K562 (cell line): ENCODE measurements around the gene C1QTNF12. TPM values are rescaled to one million over a fixed set of nuclear protein-coding genes. Genes with fewer than 3 reads are reported as not detected.
A peak's percentile ranks its signal among the peaks of the same experiment; 100 is the strongest.

Experiments
- ATAC-seq: fragments of 200-7000 bp; cut with Tn5 transposase; 3 replicates; pipeline ENCODE4 v1.9.1; 2020; ENCODE audit warnings: moderate library complexity
- BruUV-seq: library from RNA; stranded (reverse); fragments of 400-500 nt; replicated peaks from 2 replicates; lab custom pipeline; 2021; lab: Mats Ljungman, UMichigan
- CTCF ChIA-PET: fragments of 300-600 bp; formaldehyde crosslinking; extraction: SDS; loops from one replicate; lab custom pipeline; 2021; ENCODE audit warnings: low intra/inter-chr PET ratio; lab: Yijun Ruan, JAX
- POLR2A ChIA-PET: fragments of 300-600, 350-650 bp; sonication (Branson Sonifier 250); formaldehyde crosslinking; extraction: SDS; loops from one replicate; lab custom pipeline; 2021; ENCODE audit warnings: antibody characterized with exemption, inconsistent platforms; lab: Yijun Ruan, JAX
- DNase-seq, 4 experiments: peaks; one replicate each; pipeline versions ENCODE4 v3.0.0 to v3.0.0-alpha.2; 2011 to 2018; ENCODE audit warnings: low spot score in 3 of 4, mixed read lengths in 3 of 4; ENCODE audit errors: extremely low read depth in 1 of 4
- FAIRE-seq: peaks from 2 replicates; lab custom pipeline; 2011; peaks lifted over from hg19 to GRCh38; lab: Jason Lieb, UNC
- H2AFZ ChIP-seq: 2 replicates; pipeline ENCODE4 v1.6.0; 2011; ENCODE audit warnings: low read depth, low read length, control low read depth, inconsistent platforms
- H3K27ac ChIP-seq: fragments of 200-600 bp; 3 replicates; pipeline ENCODE4 v1.8.0; 2011; ENCODE audit warnings: low read depth, mild to moderate bottlenecking, control low read depth, inconsistent platforms, low read length, moderate library complexity, mixed read lengths; ENCODE audit errors: extremely low read depth
- H3K27me3 ChIP-seq, 2 experiments: fragments of 300-600 bp in 1 of 2; 2 replicates in 1 of 2; 3 replicates in 1 of 2; pipeline versions ENCODE4 v1.6.0 to v1.8.0; 2011; ENCODE audit warnings: inconsistent platforms in 2 of 2, low read length in 2 of 2, mild to moderate bottlenecking in 1 of 2, mixed read lengths in 1 of 2, moderate library complexity in 1 of 2; ENCODE audit not compliant: control insufficient read depth in 2 of 2, insufficient read depth in 2 of 2
- H3K36me3 ChIP-seq: fragments of 300-600 bp; 3 replicates; pipeline ENCODE4 v1.8.0; 2011; ENCODE audit warnings: mild to moderate bottlenecking, low read length, inconsistent platforms; ENCODE audit not compliant: control insufficient read depth, insufficient read depth
- H3K4me1 ChIP-seq, 2 experiments: fragments of 200-600 bp in 1 of 2; replicated peaks in 1 of 2; 2 replicates in 1 of 2; 3 replicates in 1 of 2; pipeline versions ENCODE4 v1.5.1 to v1.8.0; 2011; ENCODE audit warnings: inconsistent platforms in 2 of 2, low read length in 2 of 2, mild to moderate bottlenecking in 1 of 2, mixed read lengths in 1 of 2, moderate library complexity in 1 of 2; ENCODE audit not compliant: control insufficient read depth in 2 of 2, insufficient read depth in 2 of 2
- H3K4me2 ChIP-seq: 2 replicates; pipeline ENCODE4 v1.6.1; 2011; ENCODE audit warnings: low read length, control low read depth, inconsistent platforms, mixed read lengths; ENCODE audit not compliant: insufficient read depth
- H3K4me3 ChIP-seq: fragments of 200-600 bp; sonication (generic), shearing (Covaris generic); 2 replicates; pipeline ENCODE4 v1.5.1; 2016; ENCODE audit warnings: control low read depth, inconsistent platforms
- H3K79me2 ChIP-seq: fragments of 200-600 bp; 3 replicates; pipeline ENCODE4 v1.8.0; 2011; ENCODE audit warnings: low read length, inconsistent platforms; ENCODE audit not compliant: control insufficient read depth, insufficient read depth
- H3K9ac ChIP-seq, 2 experiments: 2 replicates each; pipeline versions ENCODE4 v1.6.0 to v1.6.1; 2011; ENCODE audit warnings: low read depth in 2 of 2, low read length in 2 of 2, control low read depth in 1 of 2, inconsistent platforms in 1 of 2, mild to moderate bottlenecking in 1 of 2, mixed read lengths in 1 of 2; ENCODE audit not compliant: insufficient read depth in 1 of 2
- H3K9me1 ChIP-seq: one replicate; pipeline ENCODE4 v1.6.0; 2011; ENCODE audit warnings: inconsistent platforms, mild to moderate bottlenecking, low read length, moderate library complexity; ENCODE audit not compliant: control insufficient read depth, insufficient read depth
- H3K9me3 ChIP-seq: replicated peaks from 2 replicates; pipeline ENCODE4 v1.5.1; 2011; ENCODE audit warnings: low read depth, low read length, inconsistent platforms; ENCODE audit not compliant: control insufficient read depth, insufficient read depth
- H4K20me1 ChIP-seq: replicated peaks from 2 replicates; pipeline ENCODE4 v1.6.1; 2011; ENCODE audit warnings: low read length, inconsistent platforms, mixed read lengths; ENCODE audit not compliant: control insufficient read depth, insufficient read depth
- ADNP ChIP-seq: fragments of 200-800 bp; sonication (Bioruptor generic); IDR thresholded peaks from 2 replicates; pipeline ENCODE4 v1.6.1; 2016; ENCODE audit warnings: missing genetic modification characterization, missing compliant biosample characterization
- ELF2 ChIP-seq: fragments of 250-450 bp; sonication (Bioruptor Pico); IDR thresholded peaks from 2 replicates; pipeline ENCODE4 v1.5.0; 2021; ENCODE audit warnings: mild to moderate bottlenecking
- POLR2G ChIP-seq: fragments of 200-400 bp; formaldehyde crosslinking; IDR thresholded peaks from 2 replicates; pipeline ENCODE4 v1.6.1; 2017; ENCODE audit warnings: low read depth, mild to moderate bottlenecking, antibody characterized with exemption, low read length, moderate library complexity
- TGIF2 ChIP-seq: sonication (generic); formaldehyde crosslinking; IDR thresholded peaks from 2 replicates; pipeline ENCODE4 v1.8.1; 2022; ENCODE audit warnings: mild to moderate bottlenecking, missing genetic modification reagents, moderate library complexity
- ZNF253 ChIP-seq: fragments of 250-450 bp; sonication (Bioruptor Pico); conservative IDR thresholded peaks from 2 replicates; pipeline ENCODE4 v1.6.1; 2021; ENCODE audit warnings: mild to moderate bottlenecking
- WGBS: fragments of 100-300 bp; shearing (Covaris generic); methylation state at CpG from one replicate; pipeline ENCODE4 v1.1.6; 2016; ENCODE audit warnings: low coverage, mixed read lengths; ENCODE audit not compliant: insufficient coverage; ENCODE audit errors: missing lambda C conversion rate; 5-methylcytosine and 5-hydroxymethylcytosine counted together
- in situ Hi-C: fragments of 300-500 bp; cut with MboI; formaldehyde crosslinking; loops from 4 replicates; pipeline ENCODE4 v1.15.0; 2018; ENCODE audit warnings: inconsistent platforms, mixed read lengths
- intact Hi-C: fragments of 100-400 bp; cut with micrococcal nuclease; formaldehyde crosslinking; loops from 2 replicates; pipeline ENCODE4 v1.14.2; 2022
- polyA plus RNA-seq, 8 experiments: library from polyadenylated mRNA; depleted of rRNA in 4 of 8; stranded (reverse) in 5 of 8; unstranded in 3 of 8; fragments of >200 nt; fragmentation: Nextera tagmentation in 2 of 8; fragmentation: Illumina TruSeq in 1 of 8; extraction: Ambion mirVana in 2 of 8; extraction: Trizol in 1 of 8; gene quantifications; 2 replicates each; pipeline versions ENCODE4 v1.2.1 to v1.2.3, GENCODE V29; 2011 to 2014; ENCODE audit warnings: inconsistent platforms in 1 of 8, missing spikeins in 1 of 8
- total RNA-seq, 7 experiments: library from RNA; depleted of rRNA in 6 of 7; stranded (reverse); fragments of >200 nt in 6 of 7; fragmentation: Illumina TruSeq in 2 of 7; extraction: Trizol in 2 of 7; gene quantifications; 2 replicates each; pipeline versions ENCODE4 v1.2.1 to v1.2.3, GENCODE V29; 2011 to 2021; ENCODE audit warnings: low replicate concordance in 1 of 7

C1QTNF12 gene
- total and polyA plus RNA-seq, 9 of the 15 experiments (the other 6 are each of a cell fraction or from before 2014, with no cell fraction given): 0.11 to 4.3 (median 0.93) TPM; not detected in 3

DNA sequence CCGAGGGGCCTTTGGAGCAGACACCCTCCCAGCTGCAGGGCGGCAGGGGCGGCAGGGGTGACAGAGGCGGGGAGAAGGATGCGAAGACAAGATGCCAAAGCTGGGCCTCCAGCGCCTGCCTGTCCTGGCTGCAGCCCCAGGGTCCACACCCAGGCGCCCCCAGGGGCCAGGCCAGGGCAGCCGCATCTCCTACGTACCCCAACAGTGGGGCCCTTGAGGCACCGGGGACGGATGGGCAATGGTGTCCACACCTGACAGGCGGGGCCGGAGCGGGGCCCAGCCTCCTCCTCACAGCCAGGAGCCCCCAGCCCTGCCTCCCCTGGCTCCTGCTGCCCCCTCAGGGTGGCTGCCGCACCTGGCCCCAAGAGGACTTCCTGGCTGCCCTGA, 7.3 kb downstream of the C1QTNF12 start:
- DNase-seq: no peak
- Histone ChIP-seq H3K79me2 (peaks cover 9% of the 10 kb centered on the region), H3K9me1 (no peaks in the 10 kb centered on the region), H2AFZ (no peak overlapping the region), H3K4me1 (peaks cover 0 to 96% of the 10 kb centered on the region in 2 experiments; a peak in 3 of 5 replicates), H3K4me3 (no peak overlapping the region), H3K9ac (peak overlapping the region in 1 of 2 experiments; percentile 85; a peak in 2 of 4 replicates), H3K27me3 (no peaks in the 10 kb centered on the region), H3K9me3 (no peaks in the 10 kb centered on the region), H3K36me3 (peaks cover 3% of the 10 kb centered on the region; the same call in 1 of the 3 replicates), H4K20me1 (no peaks in the 10 kb centered on the region), H3K27ac (no peak overlapping the region), H3K4me2 (no peak overlapping the region)
- no TSS peak for BruUV-seq
- TF ChIP-seq ZNF253 (CRISPR knock-in tag) (no peak), POLR2G (0 out of 2 replicates have a peak, but pooled peaks have one; percentile 14), TGIF2 (CRISPR knock-in tag) (peak; percentile 33; the same call in 1 of the 2 replicates)
- POLR2A ChIA-PET: interaction anchor here (0.6 to 1.2 kb wide), 4 partner anchors 8 to 109 kb away, joined by 3 to 6 read pairs (median 4); no protein-coding TSS in a partner anchor
- no peak for FAIRE-seq
- ATAC-seq: no peak; the same call in 2 of the 3 replicates
- intact Hi-C loops (no loop called here), in situ Hi-C loops (no loop called here)
- 75% methylated on average over 14 of the region's 15 CpGs for WGBS
- CTCF ChIA-PET: interaction anchor here (1.1 kb wide), 1 partner anchor 119 kb away, joined by 3 read pairs; no protein-coding TSS in a partner anchor

DNA sequence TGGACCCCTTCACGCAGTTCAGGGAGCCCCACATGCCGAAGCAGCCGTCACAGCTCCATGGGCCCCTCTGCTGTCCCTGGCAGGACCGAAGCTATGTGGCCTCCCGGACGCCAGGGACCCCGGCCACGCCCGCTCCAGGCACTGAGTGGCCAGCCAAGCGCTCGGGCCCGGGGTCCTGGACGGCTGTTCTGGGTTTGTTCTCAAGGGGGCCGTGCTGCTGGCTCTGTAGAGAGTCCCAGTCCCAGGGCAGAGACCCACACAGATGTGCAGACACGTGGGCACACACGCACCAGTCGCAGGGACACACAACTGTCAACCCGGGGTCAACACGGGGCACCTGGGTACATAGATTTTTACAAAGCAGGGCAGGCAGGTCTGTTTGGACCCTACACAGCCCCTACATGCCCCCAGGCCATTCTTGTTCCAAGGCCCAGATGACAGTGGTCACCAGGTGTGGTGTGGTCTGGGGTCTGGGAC, 7.8 kb downstream of the C1QTNF12 start:
- H3K9me3 ChIP-seq: no peaks in the 10 kb centered on the region; the same call in 1 of the 2 replicates
- intact Hi-C loops: no loop called here
- no peak for TF ChIP-seq ADNP (tag)
- TF ChIP-seq ELF2 (CRISPR knock-in tag): no peak
- peak; percentile 44 for TF ChIP-seq POLR2G
- no peaks in the 10 kb centered on the region for H4K20me1 ChIP-seq
- CTCF ChIA-PET: interaction anchor here (1.1 kb wide), 1 partner anchor 118 kb away, joined by 3 read pairs; no protein-coding TSS in a partner anchor
- no peak for ATAC-seq
- BruUV-seq: no TSS peak
- no peak overlapping the region for H3K4me3 ChIP-seq
- WGBS: 76% methylated on average over 17 of the region's 19 CpGs
- H3K4me1 ChIP-seq: peaks cover 0 to 96% of the 10 kb centered on the region in 2 experiments; a peak in 3 of 5 replicates
- H3K79me2 ChIP-seq: peaks cover 13% of the 10 kb centered on the region
- no peak for FAIRE-seq
- H2AFZ ChIP-seq: no peak overlapping the region
- POLR2A ChIA-PET: interaction anchor here (0.8 to 1.0 kb wide), 4 partner anchors 9 to 158 kb away, joined by 3 to 5 read pairs (median 4); no protein-coding TSS in a partner anchor
- peaks cover 7% of the 10 kb centered on the region; the same call in 1 of the 3 replicates for H3K36me3 ChIP-seq
- H3K9me1 ChIP-seq: no peaks in the 10 kb centered on the region
- no peaks in the 10 kb centered on the region for H3K27me3 ChIP-seq
- DNase-seq: no peak
- H3K4me2 ChIP-seq: no peak overlapping the region
- in situ Hi-C loops: no loop called here
- no peak overlapping the region for H3K27ac ChIP-seq
- peak overlapping the region in 1 of 2 experiments; percentile 42; a peak in 1 of 4 replicates for H3K9ac ChIP-seq
